HepG2 (cell line): ENCODE data around the gene PRSS8. TPM values are rescaled to one million over a fixed set of nuclear protein-coding genes. Genes with fewer than 3 reads are reported as not detected.

Experiments
- FOSL1 ChIP-seq: sonication (generic); formaldehyde crosslinking; IDR thresholded peaks from 2 replicates; pipeline ENCODE4 v1.9.0; 2021; ENCODE audit warnings: missing genetic modification reagents, borderline replicate concordance
- MBNL3 ChIP-seq: fragments of 250-450 bp; sonication (Bioruptor Pico); conservative IDR thresholded peaks from 2 replicates; pipeline ENCODE4 v1.8.0; 2022; ENCODE audit warnings: mild to moderate bottlenecking, inconsistent platforms
- MEF2D ChIP-seq: sonication (generic); formaldehyde crosslinking; IDR thresholded peaks from 2 replicates; pipeline ENCODE4 v1.5.1; 2020; ENCODE audit warnings: mild to moderate bottlenecking, missing genetic modification reagents
- SOX13 ChIP-seq, 3 experiments: fragments of 450-650 bp in 1 of 3; sonication (generic) in 1 of 3; formaldehyde crosslinking in 1 of 3; IDR thresholded peaks in 2 of 3; conservative IDR thresholded peaks in 1 of 3; 2 replicates each; pipeline versions ENCODE4 v1.5.0 to v1.6.1; 2016 to 2020; ENCODE audit warnings: antibody characterized with exemption in 1 of 3, mild to moderate bottlenecking in 1 of 3, missing compliant biosample characterization in 1 of 3, missing genetic modification reagents in 1 of 3, moderate library complexity in 1 of 3
- SYNCRIP ChIP-seq: fragments of 200-400 bp; formaldehyde crosslinking; IDR thresholded peaks from 2 replicates; pipeline ENCODE4 v1.6.1; 2018; ENCODE audit warnings: mild to moderate bottlenecking, low read depth, low read length; ENCODE audit not compliant: insufficient read depth
- ZNF772 ChIP-seq: sonication (generic); formaldehyde crosslinking; IDR thresholded peaks from 2 replicates; pipeline ENCODE4 v1.5.0; 2020; ENCODE audit warnings: mild to moderate bottlenecking, missing genetic modification reagents
- polyA plus RNA-seq, 8 experiments: library from polyadenylated mRNA; depleted of rRNA in 3 of 8; stranded (reverse) in 7 of 8; unstranded in 1 of 8; fragments of >200 nt; fragmentation: Illumina TruSeq in 4 of 8; extraction: Trizol in 4 of 8; gene quantifications; 2 replicates each; pipeline versions ENCODE4 v1.2.1 to v1.2.3, GENCODE V29; 2011 to 2016; ENCODE audit warnings: low read depth in 4 of 8, missing spikeins in 1 of 8, mixed read lengths in 1 of 8; ENCODE audit not compliant: insufficient read depth in 1 of 8
- total RNA-seq, 5 experiments: library from RNA; depleted of rRNA; stranded (reverse); fragments of >200 nt; fragmentation: Illumina TruSeq; extraction: Trizol; gene quantifications; 2 replicates each; pipeline ENCODE4 v1.2.3, GENCODE V29; 2016; ENCODE audit warnings: low read depth in 1 of 5
- TF ChIP-seq, protein P1 (sequence below): sonication (generic); formaldehyde crosslinking; IDR thresholded peaks from 2 replicates; pipeline ENCODE4 v1.4.0; 2020; ENCODE audit warnings: missing genetic modification reagents, borderline replicate concordance
- TF ChIP-seq, protein P2 (sequence below): sonication (generic); formaldehyde crosslinking; conservative IDR thresholded peaks from 2 replicates; pipeline ENCODE4 v1.8.0; 2022; ENCODE audit warnings: missing genetic modification reagents
- TF ChIP-seq, protein P3 (sequence below): sonication (generic); formaldehyde crosslinking; IDR thresholded peaks from 2 replicates; pipeline ENCODE4 v1.4.0; 2020; ENCODE audit warnings: missing genetic modification reagents
- TF ChIP-seq, protein P4 (sequence below): sonication (generic); formaldehyde crosslinking; IDR thresholded peaks from 2 replicates; pipeline ENCODE4 v1.4.0; 2020; ENCODE audit warnings: missing genetic modification reagents
- TF ChIP-seq, protein P5 (sequence below): sonication (generic); formaldehyde crosslinking; conservative IDR thresholded peaks from 2 replicates; pipeline ENCODE4 v1.8.0; 2022; ENCODE audit warnings: mild to moderate bottlenecking, moderate library complexity, missing genetic modification reagents
- TF ChIP-seq, protein P6 (sequence below): sonication (generic); formaldehyde crosslinking; IDR thresholded peaks from 2 replicates; pipeline ENCODE4 v1.8.0; 2022; ENCODE audit warnings: low read depth, missing genetic modification reagents

PRSS8 gene
- total and polyA plus RNA-seq, 2 of the 13 experiments (the other 11 are each of a cell fraction or from before 2014, with no cell fraction given): 2.6 to 7.2 TPM

DNA sequence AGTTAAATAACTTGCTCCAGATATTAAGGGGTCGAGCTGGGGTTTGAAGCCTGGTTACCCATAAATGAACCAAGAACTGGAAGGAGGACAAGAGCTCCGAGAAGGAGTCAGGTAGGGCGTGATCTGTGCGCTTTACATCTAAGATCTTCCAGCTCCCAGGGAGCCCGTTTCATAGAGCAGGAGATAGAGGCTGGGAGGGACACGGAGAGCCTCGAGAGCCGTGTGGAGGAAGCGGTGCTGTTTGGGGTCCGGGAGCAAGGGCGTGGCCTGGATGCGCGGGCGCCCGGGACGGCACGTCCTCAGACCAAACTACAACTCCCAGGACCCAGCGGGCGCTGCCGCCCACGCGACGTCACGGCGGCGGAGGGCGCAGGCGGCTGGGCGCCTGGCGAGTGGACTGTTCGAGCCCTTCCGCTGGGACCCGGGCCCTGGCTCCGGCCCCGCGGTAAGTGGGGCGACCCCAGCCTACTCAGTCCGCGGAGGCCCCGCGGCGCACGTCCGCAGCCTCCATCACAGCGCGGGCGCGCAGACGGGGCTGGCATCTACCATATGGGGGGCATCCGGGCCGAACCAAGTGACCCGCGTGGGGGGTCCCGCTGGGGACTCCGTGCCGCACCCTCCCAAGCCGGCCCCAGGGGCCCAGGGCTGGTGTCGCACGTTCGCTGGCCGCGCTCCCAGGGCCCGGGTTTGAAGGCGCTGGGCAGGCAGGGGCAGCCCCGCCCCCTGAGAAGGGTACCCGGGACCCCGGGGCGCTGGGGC lies 27.3 kb downstream of the PRSS8 start, which contains the start of gene BCKDK (continued):
- TF ChIP-seq, protein P1, sequence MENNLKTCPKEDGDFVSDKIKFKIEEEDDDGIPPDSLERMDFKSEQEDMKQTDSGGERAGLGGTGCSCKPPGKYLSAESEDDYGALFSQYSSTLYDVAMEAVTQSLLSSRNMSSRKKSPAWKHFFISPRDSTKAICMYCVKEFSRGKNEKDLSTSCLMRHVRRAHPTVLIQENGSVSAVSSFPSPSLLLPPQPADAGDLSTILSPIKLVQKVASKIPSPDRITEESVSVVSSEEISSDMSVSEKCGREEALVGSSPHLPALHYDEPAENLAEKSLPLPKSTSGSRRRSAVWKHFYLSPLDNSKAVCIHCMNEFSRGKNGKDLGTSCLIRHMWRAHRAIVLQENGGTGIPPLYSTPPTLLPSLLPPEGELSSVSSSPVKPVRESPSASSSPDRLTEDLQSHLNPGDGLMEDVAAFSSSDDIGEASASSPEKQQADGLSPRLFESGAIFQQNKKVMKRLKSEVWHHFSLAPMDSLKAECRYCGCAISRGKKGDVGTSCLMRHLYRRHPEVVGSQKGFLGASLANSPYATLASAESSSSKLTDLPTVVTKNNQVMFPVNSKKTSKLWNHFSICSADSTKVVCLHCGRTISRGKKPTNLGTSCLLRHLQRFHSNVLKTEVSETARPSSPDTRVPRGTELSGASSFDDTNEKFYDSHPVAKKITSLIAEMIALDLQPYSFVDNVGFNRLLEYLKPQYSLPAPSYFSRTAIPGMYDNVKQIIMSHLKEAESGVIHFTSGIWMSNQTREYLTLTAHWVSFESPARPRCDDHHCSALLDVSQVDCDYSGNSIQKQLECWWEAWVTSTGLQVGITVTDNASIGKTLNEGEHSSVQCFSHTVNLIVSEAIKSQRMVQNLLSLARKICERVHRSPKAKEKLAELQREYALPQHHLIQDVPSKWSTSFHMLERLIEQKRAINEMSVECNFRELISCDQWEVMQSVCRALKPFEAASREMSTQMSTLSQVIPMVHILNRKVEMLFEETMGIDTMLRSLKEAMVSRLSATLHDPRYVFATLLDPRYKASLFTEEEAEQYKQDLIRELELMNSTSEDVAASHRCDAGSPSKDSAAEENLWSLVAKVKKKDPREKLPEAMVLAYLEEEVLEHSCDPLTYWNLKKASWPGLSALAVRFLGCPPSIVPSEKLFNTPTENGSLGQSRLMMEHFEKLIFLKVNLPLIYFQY (CRISPR knock-in tag): no peak
- TF ChIP-seq, protein P2, sequence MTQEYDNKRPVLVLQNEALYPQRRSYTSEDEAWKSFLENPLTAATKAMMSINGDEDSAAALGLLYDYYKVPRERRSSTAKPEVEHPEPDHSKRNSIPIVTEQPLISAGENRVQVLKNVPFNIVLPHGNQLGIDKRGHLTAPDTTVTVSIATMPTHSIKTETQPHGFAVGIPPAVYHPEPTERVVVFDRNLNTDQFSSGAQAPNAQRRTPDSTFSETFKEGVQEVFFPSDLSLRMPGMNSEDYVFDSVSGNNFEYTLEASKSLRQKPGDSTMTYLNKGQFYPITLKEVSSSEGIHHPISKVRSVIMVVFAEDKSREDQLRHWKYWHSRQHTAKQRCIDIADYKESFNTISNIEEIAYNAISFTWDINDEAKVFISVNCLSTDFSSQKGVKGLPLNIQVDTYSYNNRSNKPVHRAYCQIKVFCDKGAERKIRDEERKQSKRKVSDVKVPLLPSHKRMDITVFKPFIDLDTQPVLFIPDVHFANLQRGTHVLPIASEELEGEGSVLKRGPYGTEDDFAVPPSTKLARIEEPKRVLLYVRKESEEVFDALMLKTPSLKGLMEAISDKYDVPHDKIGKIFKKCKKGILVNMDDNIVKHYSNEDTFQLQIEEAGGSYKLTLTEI (CRISPR knock-in tag): no peak
- no peak for TF ChIP-seq SOX13 (IDR thresholded peaks at IDR 0.05)
- TF ChIP-seq SOX13 (CRISPR knock-in tag; conservative IDR thresholded peaks at IDR 0.05 in 1 of 2, IDR thresholded peaks at IDR 0.05 in 1 of 2): no peak
- TF ChIP-seq, protein P3, sequence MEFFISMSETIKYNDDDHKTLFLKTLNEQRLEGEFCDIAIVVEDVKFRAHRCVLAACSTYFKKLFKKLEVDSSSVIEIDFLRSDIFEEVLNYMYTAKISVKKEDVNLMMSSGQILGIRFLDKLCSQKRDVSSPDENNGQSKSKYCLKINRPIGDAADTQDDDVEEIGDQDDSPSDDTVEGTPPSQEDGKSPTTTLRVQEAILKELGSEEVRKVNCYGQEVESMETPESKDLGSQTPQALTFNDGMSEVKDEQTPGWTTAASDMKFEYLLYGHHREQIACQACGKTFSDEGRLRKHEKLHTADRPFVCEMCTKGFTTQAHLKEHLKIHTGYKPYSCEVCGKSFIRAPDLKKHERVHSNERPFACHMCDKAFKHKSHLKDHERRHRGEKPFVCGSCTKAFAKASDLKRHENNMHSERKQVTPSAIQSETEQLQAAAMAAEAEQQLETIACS (CRISPR knock-in tag): no peak; the same call in 1 of the 2 replicates
- TF ChIP-seq ZNF772 (CRISPR knock-in tag): peak; percentile 58; the same call in 1 of the 2 replicates
- TF ChIP-seq, protein P4, sequence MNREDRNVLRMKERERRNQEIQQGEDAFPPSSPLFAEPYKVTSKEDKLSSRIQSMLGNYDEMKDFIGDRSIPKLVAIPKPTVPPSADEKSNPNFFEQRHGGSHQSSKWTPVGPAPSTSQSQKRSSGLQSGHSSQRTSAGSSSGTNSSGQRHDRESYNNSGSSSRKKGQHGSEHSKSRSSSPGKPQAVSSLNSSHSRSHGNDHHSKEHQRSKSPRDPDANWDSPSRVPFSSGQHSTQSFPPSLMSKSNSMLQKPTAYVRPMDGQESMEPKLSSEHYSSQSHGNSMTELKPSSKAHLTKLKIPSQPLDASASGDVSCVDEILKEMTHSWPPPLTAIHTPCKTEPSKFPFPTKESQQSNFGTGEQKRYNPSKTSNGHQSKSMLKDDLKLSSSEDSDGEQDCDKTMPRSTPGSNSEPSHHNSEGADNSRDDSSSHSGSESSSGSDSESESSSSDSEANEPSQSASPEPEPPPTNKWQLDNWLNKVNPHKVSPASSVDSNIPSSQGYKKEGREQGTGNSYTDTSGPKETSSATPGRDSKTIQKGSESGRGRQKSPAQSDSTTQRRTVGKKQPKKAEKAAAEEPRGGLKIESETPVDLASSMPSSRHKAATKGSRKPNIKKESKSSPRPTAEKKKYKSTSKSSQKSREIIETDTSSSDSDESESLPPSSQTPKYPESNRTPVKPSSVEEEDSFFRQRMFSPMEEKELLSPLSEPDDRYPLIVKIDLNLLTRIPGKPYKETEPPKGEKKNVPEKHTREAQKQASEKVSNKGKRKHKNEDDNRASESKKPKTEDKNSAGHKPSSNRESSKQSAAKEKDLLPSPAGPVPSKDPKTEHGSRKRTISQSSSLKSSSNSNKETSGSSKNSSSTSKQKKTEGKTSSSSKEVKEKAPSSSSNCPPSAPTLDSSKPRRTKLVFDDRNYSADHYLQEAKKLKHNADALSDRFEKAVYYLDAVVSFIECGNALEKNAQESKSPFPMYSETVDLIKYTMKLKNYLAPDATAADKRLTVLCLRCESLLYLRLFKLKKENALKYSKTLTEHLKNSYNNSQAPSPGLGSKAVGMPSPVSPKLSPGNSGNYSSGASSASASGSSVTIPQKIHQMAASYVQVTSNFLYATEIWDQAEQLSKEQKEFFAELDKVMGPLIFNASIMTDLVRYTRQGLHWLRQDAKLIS (CRISPR knock-in tag): 0 out of 2 replicates have a peak, but pooled peaks have one; percentile 31
- TF ChIP-seq, protein P5, sequence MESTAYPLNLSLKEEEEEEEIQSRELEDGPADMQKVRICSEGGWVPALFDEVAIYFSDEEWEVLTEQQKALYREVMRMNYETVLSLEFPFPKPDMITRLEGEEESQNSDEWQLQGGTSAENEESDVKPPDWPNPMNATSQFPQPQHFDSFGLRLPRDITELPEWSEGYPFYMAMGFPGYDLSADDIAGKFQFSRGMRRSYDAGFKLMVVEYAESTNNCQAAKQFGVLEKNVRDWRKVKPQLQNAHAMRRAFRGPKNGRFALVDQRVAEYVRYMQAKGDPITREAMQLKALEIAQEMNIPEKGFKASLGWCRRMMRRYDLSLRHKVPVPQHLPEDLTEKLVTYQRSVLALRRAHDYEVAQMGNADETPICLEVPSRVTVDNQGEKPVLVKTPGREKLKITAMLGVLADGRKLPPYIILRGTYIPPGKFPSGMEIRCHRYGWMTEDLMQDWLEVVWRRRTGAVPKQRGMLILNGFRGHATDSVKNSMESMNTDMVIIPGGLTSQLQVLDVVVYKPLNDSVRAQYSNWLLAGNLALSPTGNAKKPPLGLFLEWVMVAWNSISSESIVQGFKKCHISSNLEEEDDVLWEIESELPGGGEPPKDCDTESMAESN (CRISPR knock-in tag): no peak; the same call in 1 of the 2 replicates
- TF ChIP-seq FOSL1 (CRISPR knock-in tag): no peak
- TF ChIP-seq SYNCRIP: no peak
- no peak for TF ChIP-seq MBNL3 (CRISPR knock-in tag)
- TF ChIP-seq, protein P6, sequence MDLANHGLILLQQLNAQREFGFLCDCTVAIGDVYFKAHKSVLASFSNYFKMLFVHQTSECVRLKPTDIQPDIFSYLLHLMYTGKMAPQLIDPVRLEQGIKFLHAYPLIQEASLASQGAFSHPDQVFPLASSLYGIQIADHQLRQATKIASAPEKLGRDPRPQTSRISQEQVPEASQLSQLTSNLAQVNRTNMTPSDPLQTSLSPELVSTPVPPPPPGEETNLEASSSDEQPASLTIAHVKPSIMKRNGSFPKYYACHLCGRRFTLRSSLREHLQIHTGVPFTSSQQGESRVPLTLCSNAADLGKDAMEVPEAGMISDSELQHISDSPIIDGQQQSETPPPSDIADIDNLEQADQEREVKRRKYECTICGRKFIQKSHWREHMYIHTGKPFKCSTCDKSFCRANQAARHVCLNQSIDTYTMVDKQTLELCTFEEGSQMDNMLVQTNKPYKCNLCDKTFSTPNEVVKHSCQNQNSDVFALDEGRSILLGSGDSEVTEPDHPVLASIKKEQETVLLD (CRISPR knock-in tag): no peak; the same call in 1 of the 2 replicates
- TF ChIP-seq MEF2D (CRISPR knock-in tag): no peak
